Breast epithelium (tissue), 4 donors: ENCODE measurements around the gene ABLIM2. TPM values are rescaled to one million over a fixed set of nuclear protein-coding genes. Genes with fewer than 3 reads are reported as not detected.

ENCODE experiments used
- DNase-seq, 2 donors: peaks; one replicate each; pipeline ENCODE4 v3.0.0-alpha.2; 2019; ENCODE audit warnings: low spot score in 2 of 2
- H3K27ac ChIP-seq, 2 donors: fragments of 200-600 bp; sonication (generic) in 1 of 2; one replicate each; pipeline ENCODE4 v1.5.1; 2016 to 2019; ENCODE audit warnings: mild to moderate bottlenecking in 1 of 2
- H3K27me3 ChIP-seq, 2 donors: fragments of 200-600 bp; sonication (generic) in 1 of 2; one replicate each; pipeline versions ENCODE4 v1.5.1 to v1.6.0; 2017 to 2019; ENCODE audit warnings: control low read depth in 1 of 2, mild to moderate bottlenecking in 1 of 2
- H3K36me3 ChIP-seq: fragments of 200-600 bp; one replicate; pipeline ENCODE4 v1.5.1; 2019
- H3K4me1 ChIP-seq, 2 donors: fragments of 200-600 bp; sonication (generic); one replicate each; pipeline ENCODE4 v1.5.1; 2016 to 2019; ENCODE audit warnings: control low read depth in 1 of 2
- H3K4me3 ChIP-seq, 3 donors: fragments of 200-600 bp; sonication (generic); 1 replicate in 2 of 3; 2 replicates in 1 of 3; pipeline ENCODE4 v1.5.1; 2016 to 2019; ENCODE audit warnings: mild to moderate bottlenecking in 3 of 3, moderate library complexity in 2 of 3
- H3K9me3 ChIP-seq, 2 donors: fragments of 200-600 bp; sonication (generic) in 1 of 2; one replicate each; pipeline ENCODE4 v1.5.1; 2016 to 2019; ENCODE audit warnings: control low read depth in 1 of 2
- CTCF ChIP-seq, 3 donors: fragments of 450-650 bp; IDR thresholded peaks; one replicate each; pipeline ENCODE4 v1.5.1; 2016 to 2017; ENCODE audit warnings: antibody characterized with exemption in 3 of 3, mild to moderate bottlenecking in 3 of 3, moderate library complexity in 3 of 3
- POLR2A ChIP-seq: fragments of 450-650 bp; IDR thresholded peaks from one replicate; pipeline ENCODE4 v1.6.1; 2016; ENCODE audit warnings: antibody characterized with exemption, mild to moderate bottlenecking, moderate library complexity
- POLR2AphosphoS5 ChIP-seq, 3 donors: sonication (generic); formaldehyde crosslinking; IDR thresholded peaks; one replicate each; pipeline ENCODE4 v1.6.1; 2017; ENCODE audit warnings: antibody characterized with exemption in 3 of 3
- intact Hi-C: fragments of 100-400 bp; cut with DNase I; formaldehyde crosslinking; loops from one replicate; pipeline ENCODE4 v1.15.1; 2023; ENCODE audit warnings: low total_unique reads
- total RNA-seq, 3 donors: library from RNA; depleted of rRNA; stranded (reverse); fragments of >200 nt; gene quantifications; one replicate each; pipeline ENCODE4 v1.1.0, GENCODE V29; 2016

Gene ABLIM2
- total RNA-seq, 3 donors from 2014 or later = 4.8 to 11.5 (median 8.2) TPM

- H3K27ac ChIP-seq = no peak overlapping the region
- no peak overlapping the region for H3K4me3 ChIP-seq
- H3K27me3 ChIP-seq = peaks cover 0 to 31% of the 10 kb centered on the region in 2 donors
- no peaks in the 10 kb centered on the region for H3K4me1 ChIP-seq
- intact Hi-C loops = no loop called here
- no peak for TF ChIP-seq POLR2A
- no peak for TF ChIP-seq CTCF (IDR thresholded peaks at IDR 0.05)
- no peak for TF ChIP-seq POLR2AphosphoS5 (IDR thresholded peaks at IDR 0.05)
- H3K9me3 ChIP-seq = no peaks in the 10 kb centered on the region
- DNase-seq = no peak
- no peaks in the 10 kb centered on the region for H3K36me3 ChIP-seq
Measured at GRCh38 chr4:8073206-8073863, 85.3 kb downstream of the ABLIM2 start.

- H3K27ac ChIP-seq = no peak overlapping the region
- H3K9me3 ChIP-seq = no peaks in the 10 kb centered on the region
- no peak overlapping the region for H3K4me3 ChIP-seq
- H3K27me3 ChIP-seq = peaks cover 0 to 31% of the 10 kb centered on the region in 2 donors
- no peaks in the 10 kb centered on the region for H3K4me1 ChIP-seq
- DNase-seq = no peak
- intact Hi-C loops = no loop called here
- no peaks in the 10 kb centered on the region for H3K36me3 ChIP-seq
- no peak for TF ChIP-seq CTCF (IDR thresholded peaks at IDR 0.05)
- TF ChIP-seq POLR2A = no peak
- no peak for TF ChIP-seq POLR2AphosphoS5 (IDR thresholded peaks at IDR 0.05)
Measured at GRCh38 chr4:8072235-8072968, 86.2 kb downstream of the ABLIM2 start.

GRCh38 chr4:8071766-8072165 is 86.8 kb downstream of the ABLIM2 start:
- intact Hi-C loops = no loop called here
- Histone ChIP-seq H3K4me1 (no peaks in the 10 kb centered on the region), H3K36me3 (no peaks in the 10 kb centered on the region), H3K9me3 (no peaks in the 10 kb centered on the region), H3K27ac (no peak overlapping the region), H3K4me3 (no peak overlapping the region), H3K27me3 (peaks cover 0 to 31% of the 10 kb centered on the region in 2 donors)
- TF ChIP-seq POLR2AphosphoS5 (IDR thresholded peaks at IDR 0.05) (no peak), CTCF (IDR thresholded peaks at IDR 0.05) (no peak)
- no peak for DNase-seq

GRCh38 chr4:8070736-8071718 is 87.6 kb downstream of the ABLIM2 start:
- H3K4me3 ChIP-seq = no peak overlapping the region
- intact Hi-C loops = no loop called here
- no peaks in the 10 kb centered on the region for H3K4me1 ChIP-seq
- H3K27me3 ChIP-seq = peaks cover 0 to 31% of the 10 kb centered on the region in 2 donors
- no peaks in the 10 kb centered on the region for H3K9me3 ChIP-seq
- no peaks in the 10 kb centered on the region for H3K36me3 ChIP-seq
- no peak for DNase-seq
- TF ChIP-seq POLR2AphosphoS5 (IDR thresholded peaks at IDR 0.05) = no peak
- no peak for TF ChIP-seq CTCF (IDR thresholded peaks at IDR 0.05)
- H3K27ac ChIP-seq = no peak overlapping the region
